K562 (cell line): Measurements from ENCODE around the gene SHISAL2A. TPM values are rescaled to one million over a fixed set of nuclear protein-coding genes. Genes with fewer than 3 reads are reported as not detected.

ENCODE experiments used
- ATAC-seq: fragments of 200-7000 bp; cut with Tn5 transposase; 3 replicates; pipeline ENCODE4 v1.9.1; 2020; ENCODE audit warnings: moderate library complexity
- BruUV-seq: library from RNA; stranded (reverse); fragments of 400-500 nt; replicated peaks from 2 replicates; lab custom pipeline; 2021; lab: Mats Ljungman, UMichigan
- CTCF ChIA-PET: fragments of 300-600 bp; formaldehyde crosslinking; extraction: SDS; loops from one replicate; lab custom pipeline; 2021; ENCODE audit warnings: low intra/inter-chr PET ratio; lab: Yijun Ruan, JAX
- POLR2A ChIA-PET: fragments of 300-600, 350-650 bp; sonication (Branson Sonifier 250); formaldehyde crosslinking; extraction: SDS; loops from one replicate; lab custom pipeline; 2021; ENCODE audit warnings: antibody characterized with exemption, inconsistent platforms; lab: Yijun Ruan, JAX
- DNase-seq, 4 experiments: peaks; one replicate each; pipeline versions ENCODE4 v3.0.0 to v3.0.0-alpha.2; 2011 to 2018; ENCODE audit warnings: low spot score in 3 of 4, mixed read lengths in 3 of 4; ENCODE audit errors: extremely low read depth in 1 of 4
- FAIRE-seq: peaks from 2 replicates; lab custom pipeline; 2011; peaks lifted over from hg19 to GRCh38; lab: Jason Lieb, UNC
- H2AFZ ChIP-seq: 2 replicates; pipeline ENCODE4 v1.6.0; 2011; ENCODE audit warnings: low read depth, low read length, control low read depth, inconsistent platforms
- H3K27ac ChIP-seq: fragments of 200-600 bp; 3 replicates; pipeline ENCODE4 v1.8.0; 2011; ENCODE audit warnings: low read depth, mild to moderate bottlenecking, control low read depth, inconsistent platforms, low read length, moderate library complexity, mixed read lengths; ENCODE audit errors: extremely low read depth
- H3K27me3 ChIP-seq, 2 experiments: fragments of 300-600 bp in 1 of 2; 2 replicates in 1 of 2; 3 replicates in 1 of 2; pipeline versions ENCODE4 v1.6.0 to v1.8.0; 2011; ENCODE audit warnings: inconsistent platforms in 2 of 2, low read length in 2 of 2, mild to moderate bottlenecking in 1 of 2, mixed read lengths in 1 of 2, moderate library complexity in 1 of 2; ENCODE audit not compliant: control insufficient read depth in 2 of 2, insufficient read depth in 2 of 2
- H3K36me3 ChIP-seq: fragments of 300-600 bp; 3 replicates; pipeline ENCODE4 v1.8.0; 2011; ENCODE audit warnings: mild to moderate bottlenecking, low read length, inconsistent platforms; ENCODE audit not compliant: control insufficient read depth, insufficient read depth
- H3K4me1 ChIP-seq, 2 experiments: fragments of 200-600 bp in 1 of 2; replicated peaks in 1 of 2; 2 replicates in 1 of 2; 3 replicates in 1 of 2; pipeline versions ENCODE4 v1.5.1 to v1.8.0; 2011; ENCODE audit warnings: inconsistent platforms in 2 of 2, low read length in 2 of 2, mild to moderate bottlenecking in 1 of 2, mixed read lengths in 1 of 2, moderate library complexity in 1 of 2; ENCODE audit not compliant: control insufficient read depth in 2 of 2, insufficient read depth in 2 of 2
- H3K4me2 ChIP-seq: 2 replicates; pipeline ENCODE4 v1.6.1; 2011; ENCODE audit warnings: low read length, control low read depth, inconsistent platforms, mixed read lengths; ENCODE audit not compliant: insufficient read depth
- H3K4me3 ChIP-seq: fragments of 200-600 bp; sonication (generic), shearing (Covaris generic); 2 replicates; pipeline ENCODE4 v1.5.1; 2016; ENCODE audit warnings: control low read depth, inconsistent platforms
- H3K79me2 ChIP-seq: fragments of 200-600 bp; 3 replicates; pipeline ENCODE4 v1.8.0; 2011; ENCODE audit warnings: low read length, inconsistent platforms; ENCODE audit not compliant: control insufficient read depth, insufficient read depth
- H3K9ac ChIP-seq, 2 experiments: 2 replicates each; pipeline versions ENCODE4 v1.6.0 to v1.6.1; 2011; ENCODE audit warnings: low read depth in 2 of 2, low read length in 2 of 2, control low read depth in 1 of 2, inconsistent platforms in 1 of 2, mild to moderate bottlenecking in 1 of 2, mixed read lengths in 1 of 2; ENCODE audit not compliant: insufficient read depth in 1 of 2
- H3K9me1 ChIP-seq: one replicate; pipeline ENCODE4 v1.6.0; 2011; ENCODE audit warnings: inconsistent platforms, mild to moderate bottlenecking, low read length, moderate library complexity; ENCODE audit not compliant: control insufficient read depth, insufficient read depth
- H3K9me3 ChIP-seq: replicated peaks from 2 replicates; pipeline ENCODE4 v1.5.1; 2011; ENCODE audit warnings: low read depth, low read length, inconsistent platforms; ENCODE audit not compliant: control insufficient read depth, insufficient read depth
- H4K20me1 ChIP-seq: replicated peaks from 2 replicates; pipeline ENCODE4 v1.6.1; 2011; ENCODE audit warnings: low read length, inconsistent platforms, mixed read lengths; ENCODE audit not compliant: control insufficient read depth, insufficient read depth
- MAFG ChIP-seq: fragments of 450-650 bp; conservative IDR thresholded peaks from 2 replicates; pipeline ENCODE4 v1.6.1; 2016; ENCODE audit warnings: missing genetic modification characterization, missing compliant biosample characterization
- RBM15 ChIP-seq: fragments of 200-400 bp; formaldehyde crosslinking; IDR thresholded peaks from 2 replicates; pipeline ENCODE4 v1.6.1; 2018; ENCODE audit warnings: mild to moderate bottlenecking, low read length, moderate library complexity; ENCODE audit not compliant: insufficient read depth
- THRAP3 ChIP-seq: fragments of 450-650 bp; IDR thresholded peaks from 2 replicates; pipeline ENCODE4 v1.6.1; 2016; ENCODE audit warnings: mild to moderate bottlenecking, inconsistent platforms, borderline replicate concordance
- ZBTB49 ChIP-seq: sonication (generic); formaldehyde crosslinking; IDR thresholded peaks from 2 replicates; pipeline ENCODE4 v1.8.0; 2022; ENCODE audit warnings: missing genetic modification reagents, mild to moderate bottlenecking, borderline replicate concordance
- ZNF785 ChIP-seq: fragments of 250-450 bp; sonication (Bioruptor Pico); IDR thresholded peaks from 2 replicates; pipeline ENCODE4 v1.4.0; 2020; ENCODE audit warnings: mild to moderate bottlenecking
- ZSCAN29 ChIP-seq: fragments of 450-650 bp; IDR thresholded peaks from 2 replicates; pipeline ENCODE4 v1.6.1; 2017
- WGBS: fragments of 100-300 bp; shearing (Covaris generic); methylation state at CpG from one replicate; pipeline ENCODE4 v1.1.6; 2016; ENCODE audit warnings: low coverage, mixed read lengths; ENCODE audit not compliant: insufficient coverage; ENCODE audit errors: missing lambda C conversion rate; 5-methylcytosine and 5-hydroxymethylcytosine counted together
- in situ Hi-C: fragments of 300-500 bp; cut with MboI; formaldehyde crosslinking; loops from 4 replicates; pipeline ENCODE4 v1.15.0; 2018; ENCODE audit warnings: inconsistent platforms, mixed read lengths
- intact Hi-C: fragments of 100-400 bp; cut with micrococcal nuclease; formaldehyde crosslinking; loops from 2 replicates; pipeline ENCODE4 v1.14.2; 2022
- polyA plus RNA-seq, 8 experiments: library from polyadenylated mRNA; depleted of rRNA in 4 of 8; stranded (reverse) in 5 of 8; unstranded in 3 of 8; fragments of >200 nt; fragmentation: Nextera tagmentation in 2 of 8; fragmentation: Illumina TruSeq in 1 of 8; extraction: Ambion mirVana in 2 of 8; extraction: Trizol in 1 of 8; gene quantifications; 2 replicates each; pipeline versions ENCODE4 v1.2.1 to v1.2.3, GENCODE V29; 2011 to 2014; ENCODE audit warnings: inconsistent platforms in 1 of 8, missing spikeins in 1 of 8
- total RNA-seq, 7 experiments: library from RNA; depleted of rRNA in 6 of 7; stranded (reverse); fragments of >200 nt in 6 of 7; fragmentation: Illumina TruSeq in 2 of 7; extraction: Trizol in 2 of 7; gene quantifications; 2 replicates each; pipeline versions ENCODE4 v1.2.1 to v1.2.3, GENCODE V29; 2011 to 2021; ENCODE audit warnings: low replicate concordance in 1 of 7

Gene SHISAL2A
- total and polyA plus RNA-seq, 9 of the 15 experiments (the other 6 are each of a cell fraction or from before 2014, with no cell fraction given): 0.11 TPM; not detected in 8

DNA sequence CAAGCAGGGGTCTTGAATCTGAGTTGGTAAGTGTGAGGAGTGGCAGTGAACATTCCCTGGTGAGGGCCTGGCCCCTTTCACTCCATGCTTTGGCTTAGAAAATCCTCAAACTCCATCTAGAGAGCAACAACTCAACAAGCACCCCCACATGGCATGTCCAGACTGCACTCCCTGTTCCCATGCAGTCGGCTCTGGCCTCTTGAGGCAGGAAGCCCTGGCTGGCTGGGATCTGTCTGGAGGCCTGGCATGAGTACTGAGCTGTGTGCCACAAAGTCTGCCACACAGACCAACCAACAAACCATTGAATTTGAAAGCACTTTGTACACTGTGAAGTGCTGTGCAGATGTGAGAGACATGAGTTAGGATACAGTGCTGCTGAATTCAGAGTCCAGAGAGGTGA, 40.0 kb downstream of the SHISAL2A start:
- intact Hi-C loops: no loop called here
- TF ChIP-seq RBM15 (no peak), ZSCAN29 (no peak), THRAP3 (no peak), ZBTB49 (CRISPR knock-in tag) (no peak), MAFG (tag) (no peak), ZNF785 (CRISPR knock-in tag) (no peak)
- 0% methylated on average over 1 of the region's 1 CpG for WGBS
- no peak for ATAC-seq
- Histone ChIP-seq H4K20me1 (no peaks in the 10 kb centered on the region), H3K36me3 (no peaks in the 10 kb centered on the region), H3K4me3 (no peak overlapping the region), H3K4me2 (no peak overlapping the region), H2AFZ (no peak overlapping the region), H3K27ac (no peak overlapping the region), H3K9me3 (no peaks in the 10 kb centered on the region), H3K79me2 (no peaks in the 10 kb centered on the region), H3K4me1 (peaks cover 0 to 22% of the 10 kb centered on the region in 2 experiments; a peak in 4 of 5 replicates), H3K9me1 (no peaks in the 10 kb centered on the region), H3K27me3 (no peaks in the 10 kb centered on the region), H3K9ac (0 out of 4 replicates have a peak overlapping the region, but pooled peaks of 1 of the 2 experiments have one; percentile 11)
- no peak for DNase-seq
- FAIRE-seq: no peak
- in situ Hi-C loops: no loop called here
- BruUV-seq: no TSS peak
- CTCF ChIA-PET: no interaction called here
- POLR2A ChIA-PET: interaction anchor here (1.1 kb wide), 1 partner anchor 25 kb away, joined by 3 read pairs; no protein-coding TSS in a partner anchor
